SH-SY5Y (cell line): ENCODE results near the gene CALU.

Source experiments
- GATA2 ChIP-seq: IDR thresholded peaks from 2 replicates; pipeline ENCODE4 v1.6.1; 2011; ENCODE audit warnings: mild to moderate bottlenecking, low read depth, low read length
- GATA3 ChIP-seq: IDR thresholded peaks from 2 replicates; pipeline ENCODE4 v1.6.1; 2011; ENCODE audit warnings: low read depth, mild to moderate bottlenecking, low read length, moderate library complexity

DNA sequence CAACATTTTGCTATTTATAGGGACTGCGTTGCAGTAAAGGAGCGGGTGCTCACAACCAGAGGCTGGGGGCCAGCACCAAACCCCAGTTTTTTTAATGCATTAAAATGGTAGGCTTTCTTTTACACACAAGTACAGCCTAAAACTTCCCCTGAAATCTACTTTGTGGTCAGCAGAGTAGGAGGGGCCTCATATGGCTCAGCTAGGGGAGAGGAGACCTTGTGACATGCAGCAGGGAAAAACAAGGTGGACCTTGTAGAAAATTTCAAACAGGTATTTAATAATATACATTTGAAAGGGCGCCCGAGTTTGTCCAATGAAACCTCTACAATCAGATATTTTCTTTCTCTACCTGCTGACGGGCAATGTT is 54.0 kb downstream of the CALU start:
- TF ChIP-seq GATA2 (no peak), GATA3 (no peak)
